ENCODE measurements around the gene ANAPC4. TPM values are rescaled to one million over a fixed set of nuclear protein-coding genes. Genes with fewer than 3 reads are reported as not detected.

The ANAPC4 gene
- total and polyA plus RNA-seq, 2 of the 8 experiments (the other 6 are each of a cell fraction or from before 2014, with no cell fraction given), result 8.7 to 31.6 TPM

GRCh38 chr4:25433966-25434827, 57.1 kb downstream of the ANAPC4 start (continued):
- TF ChIP-seq SP4 (IDR thresholded peaks at IDR 0.05; ENCODE audit: low read length), result no peak

Data from H1 (cell line).